ENCODE data around the gene SLC6A12.
"Not testable (repeated sequence)": the region's sequence is repeated elsewhere in the genome, so short reads cannot be mapped to it uniquely, and the experiment has no call there.

Gene SLC6A12

GRCh38 chr12:214003-214741 is at the start of gene SLC6A12:
TSS of gene SLC6A12 (minus strand) at chr12:214157. CDS start at chr12:209986, 4,171 bp downstream.
- DNase-seq = no peak

- DNase-seq = no peak
These were observed 49.6 kb upstream of the SLC6A12 start for GRCh38 chr12:263574-263973.

- DNase-seq = no peak
These were observed 48.9 kb upstream of the SLC6A12 start, which contains the start of gene SLC6A13 for GRCh38 chr12:262817-263216. TSS of gene SLC6A13 (minus strand) at chr12:262836. CDS start at chr12:260052, 2,784 bp downstream.

GRCh38 chr12:262113-262512 is 48.2 kb upstream of the SLC6A12 start:
- no peak for DNase-seq

- no peak for DNase-seq
These were observed 43.8 kb upstream of the SLC6A12 start for GRCh38 chr12:257521-258321.

GRCh38 chr12:256958-257357 is 43.0 kb upstream of the SLC6A12 start:
- no peak for DNase-seq

GRCh38 chr12:256225-256624 is 42.3 kb upstream of the SLC6A12 start:
- no peak for DNase-seq

- no peak for DNase-seq
These were observed 41.0 kb upstream of the SLC6A12 start for GRCh38 chr12:254912-255311.

GRCh38 chr12:254039-254438 is 40.1 kb upstream of the SLC6A12 start:
- DNase-seq = no peak

- no peak for DNase-seq
These were observed 39.3 kb upstream of the SLC6A12 start for GRCh38 chr12:253116-253831.

- no peak for DNase-seq
These were observed 38.7 kb upstream of the SLC6A12 start for GRCh38 chr12:252636-253035.

GRCh38 chr12:247271-247670 is 33.3 kb upstream of the SLC6A12 start:
- DNase-seq = no peak

GRCh38 chr12:243381-243780 is 29.4 kb upstream of the SLC6A12 start:
- DNase-seq = no peak

GRCh38 chr12:242496-242895 is 28.5 kb upstream of the SLC6A12 start:
- no peak for DNase-seq

GRCh38 chr12:241266-241665 is 27.3 kb upstream of the SLC6A12 start:
- DNase-seq = no peak

GRCh38 chr12:240566-240965 is 26.6 kb upstream of the SLC6A12 start:
- no peak for DNase-seq

GRCh38 chr12:238736-239398 is 24.9 kb upstream of the SLC6A12 start:
- peak; percentile 27 for DNase-seq

GRCh38 chr12:238116-238515 is 24.2 kb upstream of the SLC6A12 start:
- DNase-seq = peak; percentile 9

GRCh38 chr12:237026-237815 is 23.3 kb upstream of the SLC6A12 start:
- DNase-seq = peak; percentile 43

GRCh38 chr12:236445-236844 is 22.5 kb upstream of the SLC6A12 start:
- no peak for DNase-seq

- DNase-seq = not testable (repeated sequence)
These were observed 22.0 kb upstream of the SLC6A12 start for GRCh38 chr12:235967-236366.

GRCh38 chr12:234891-235415 is 21.0 kb upstream of the SLC6A12 start:
- peak; percentile 38 for DNase-seq

All from activated effector memory CD4-positive, alpha-beta T cell treated with anti-CD3 and anti-CD28 coated beads, Interleukin-2, amount 50 U/mL, for 16 hours (primary cell).